HEK293 (cell line): ENCODE measurements around the gene LFNG.

Experiments
- CTCF ChIP-seq: fragments of 450-650 bp; formaldehyde crosslinking; IDR thresholded peaks from 2 replicates; pipeline ENCODE4 v1.5.1; 2016; ENCODE audit warnings: missing biosample characterization, missing genetic modification characterization
- TSHZ1 ChIP-seq: fragments of 450-650 bp; formaldehyde crosslinking; IDR thresholded peaks from 2 replicates; pipeline ENCODE4 v1.5.1; 2016; ENCODE audit warnings: missing biosample characterization, missing genetic modification characterization, borderline replicate concordance
- ZBTB26 ChIP-seq: fragments of 450-650 bp; formaldehyde crosslinking; optimal IDR thresholded peaks from 2 replicates; pipeline ENCODE3; 2016; ENCODE audit warnings: missing biosample characterization, mild to moderate bottlenecking, missing genetic modification characterization
- ZNF169 ChIP-seq: fragments of 450-650 bp; formaldehyde crosslinking; IDR thresholded peaks from 2 replicates; pipeline ENCODE4 v1.5.1; 2016; ENCODE audit warnings: missing biosample characterization, missing genetic modification characterization
- ZNF23 ChIP-seq: fragments of 450-650 bp; formaldehyde crosslinking; IDR thresholded peaks from 2 replicates; pipeline ENCODE4 v1.5.1; 2016; ENCODE audit warnings: missing biosample characterization, missing genetic modification characterization, borderline replicate concordance
- ZNF24 ChIP-seq: fragments of 450-650 bp; formaldehyde crosslinking; IDR thresholded peaks from 2 replicates; pipeline ENCODE4 v1.5.1; 2016; ENCODE audit warnings: missing biosample characterization, missing genetic modification characterization
- ZNF274 ChIP-seq, 2 experiments: fragments of 200-500 bp in 1 of 2; fragments of 450-650 bp in 1 of 2; sonication (Bioruptor generic) in 1 of 2; formaldehyde crosslinking in 1 of 2; IDR thresholded peaks; 2 replicates each; pipeline versions ENCODE4 v1.5.1 to v1.6.1; 2014 to 2016; ENCODE audit warnings: borderline replicate concordance in 1 of 2, inconsistent platforms in 1 of 2, low read length in 1 of 2, missing biosample characterization in 1 of 2, missing genetic modification characterization in 1 of 2
- ZNF292 ChIP-seq: fragments of 450-650 bp; formaldehyde crosslinking; IDR thresholded peaks from 2 replicates; pipeline ENCODE4 v1.5.1; 2016; ENCODE audit warnings: low read depth, missing biosample characterization, missing genetic modification characterization, borderline replicate concordance
- ZNF398 ChIP-seq: fragments of 450-650 bp; formaldehyde crosslinking; IDR thresholded peaks from 2 replicates; pipeline ENCODE4 v1.5.1; 2017; ENCODE audit warnings: missing biosample characterization, missing genetic modification characterization
- ZNF488 ChIP-seq: fragments of 450-650 bp; formaldehyde crosslinking; IDR thresholded peaks from 2 replicates; pipeline ENCODE4 v1.5.1; 2016; ENCODE audit warnings: missing biosample characterization, missing genetic modification characterization
- ZNF501 ChIP-seq: fragments of 450-650 bp; formaldehyde crosslinking; IDR thresholded peaks from 2 replicates; pipeline ENCODE4 v1.5.1; 2016; ENCODE audit warnings: missing biosample characterization, missing genetic modification characterization
- ZNF514 ChIP-seq: fragments of 450-650 bp; formaldehyde crosslinking; IDR thresholded peaks from 2 replicates; pipeline ENCODE4 v1.5.1; 2016; ENCODE audit warnings: missing biosample characterization, missing genetic modification characterization

- TF ChIP-seq CTCF (tag by site-specific recombination) (no peak), TSHZ1 (tag by site-specific recombination) (no peak), ZNF488 (no peak), ZNF24 (no peak), ZNF169 (tag by site-specific recombination) (no peak), ZNF23 (tag by site-specific recombination) (no peak), ZBTB26 (tag by site-specific recombination) (no peak), ZNF514 (tag by site-specific recombination) (no peak), ZNF274 (IDR thresholded peaks at IDR 0.05; ENCODE audit: low read length) (no peak), ZNF274 (tag by site-specific recombination; IDR thresholded peaks at IDR 0.05; ENCODE audit: borderline replicate concordance) (no peak), ZNF398 (tag by site-specific recombination) (no peak), ZNF501 (tag by site-specific recombination) (no peak), ZNF292 (no peak)
Observed at GRCh38 chr7:2505401-2505800, 14.2 kb upstream of the LFNG start.
